Measurements from ENCODE around the gene ECE2.
"Not testable (repeated sequence)": the region's sequence is repeated elsewhere in the genome, so short reads cannot be mapped to it uniquely, and the experiment has no call there.

ECE2 gene

GRCh38 chr3:184241141-184241446 lies 34.7 kb upstream of the ECE2 start:
- no peak for DNase-seq

GRCh38 chr3:184241447-184242296 lies 34.1 kb upstream of the ECE2 start:
- DNase-seq: no peak

GRCh38 chr3:184242297-184242685 lies 33.5 kb upstream of the ECE2 start:
- no peak for DNase-seq

GRCh38 chr3:184248454-184249411 lies 27.1 kb upstream of the ECE2 start, which contains the start of gene ALG3:
TSS of gene ALG3 (minus strand) at chr3:184248962. CDS start at chr3:184248940, 22 bp downstream.
- peak; percentile 83 for DNase-seq

GRCh38 chr3:184249412-184250166 lies 26.2 kb upstream of the ECE2 start, which contains the start of gene EEF1AKMT4:
TSS of gene EEF1AKMT4 (plus strand) at chr3:184249672. CDS start at chr3:184249695, 23 bp downstream.
- DNase-seq: peak; percentile 94

GRCh38 chr3:184250167-184250828 lies 25.5 kb upstream of the ECE2 start:
- peak; percentile 87 for DNase-seq

- DNase-seq: no peak
Measured at GRCh38 chr3:184255291-184256039, 20.4 kb upstream of the ECE2 start.

- DNase-seq: no peak
Measured at GRCh38 chr3:184257083-184257915, 18.5 kb upstream of the ECE2 start.

GRCh38 chr3:184258926-184259325 lies 16.9 kb upstream of the ECE2 start:
- no peak for DNase-seq

GRCh38 chr3:184259396-184259877 lies 16.4 kb upstream of the ECE2 start:
- no peak for DNase-seq

GRCh38 chr3:184259878-184260723 lies 15.7 kb upstream of the ECE2 start:
- DNase-seq: peak; percentile 29

- DNase-seq: no peak
Measured at GRCh38 chr3:184260724-184261269, 15.0 kb upstream of the ECE2 start.

GRCh38 chr3:184261270-184261853 lies 14.5 kb upstream of the ECE2 start, which contains the start of gene CAMK2N2:
TSS of gene CAMK2N2 (minus strand) at chr3:184261553. CDS start at chr3:184261285, 268 bp downstream.
- DNase-seq: peak; percentile 45

GRCh38 chr3:184261854-184262763 lies 13.7 kb upstream of the ECE2 start:
- DNase-seq: no peak

GRCh38 chr3:184262764-184263179 lies 13.1 kb upstream of the ECE2 start:
- DNase-seq: no peak

- not testable (repeated sequence) for DNase-seq
Measured at GRCh38 chr3:184267249-184267648, 8.6 kb upstream of the ECE2 start.

- DNase-seq: no peak
Measured at GRCh38 chr3:184272269-184272668, 3.6 kb upstream of the ECE2 start.

- DNase-seq: no peak
Measured at GRCh38 chr3:184275381-184275701, 481 bp upstream of the ECE2 start.

Data from activated CD4-positive, alpha-beta T cell treated with anti-CD3 and anti-CD28 coated beads, Interleukin-2, amount 50 U/mL, for 1 hour (primary cell).